Measurements from ENCODE around the gene RETN.

RETN gene

DNA sequence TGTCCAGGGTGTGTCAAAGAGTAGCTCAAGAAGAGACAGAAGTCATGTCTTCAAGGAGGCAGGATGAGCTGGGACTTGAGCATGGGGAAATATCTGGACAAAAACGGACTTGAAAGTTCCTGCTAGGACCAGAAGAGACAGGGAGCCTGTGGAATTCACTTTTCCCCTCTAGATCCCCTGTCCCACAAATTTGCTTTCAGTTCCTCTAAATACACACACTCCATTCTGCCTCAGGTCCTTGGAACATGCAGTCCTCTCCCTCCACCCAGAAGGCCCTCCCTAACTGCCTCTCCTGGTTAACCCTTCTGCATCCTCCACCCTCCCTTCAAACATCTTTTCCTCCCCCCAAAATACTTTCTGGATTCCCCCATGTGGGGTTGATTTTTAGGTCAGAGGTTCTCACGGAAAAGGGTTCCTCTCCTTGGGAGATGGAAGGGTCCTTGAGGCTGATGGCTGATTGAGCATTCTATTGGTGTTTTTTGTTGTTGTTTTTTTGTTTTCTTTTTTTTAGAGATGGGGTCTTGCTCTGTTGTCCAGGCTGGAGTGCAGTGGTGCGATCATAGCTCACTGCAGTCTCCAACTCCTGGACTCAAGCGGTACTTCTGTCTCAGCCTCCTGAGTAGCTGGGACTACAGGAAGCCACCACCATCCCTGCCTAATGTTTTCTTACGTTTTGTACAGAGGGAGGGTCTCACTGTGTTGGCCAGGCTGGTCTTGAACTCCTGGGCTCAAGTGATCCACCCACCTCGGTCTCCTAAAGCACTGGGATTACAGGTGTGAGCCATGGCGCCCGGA lies 6.9 kb upstream of the RETN start:
- FAIRE-seq: no peak

DNA sequence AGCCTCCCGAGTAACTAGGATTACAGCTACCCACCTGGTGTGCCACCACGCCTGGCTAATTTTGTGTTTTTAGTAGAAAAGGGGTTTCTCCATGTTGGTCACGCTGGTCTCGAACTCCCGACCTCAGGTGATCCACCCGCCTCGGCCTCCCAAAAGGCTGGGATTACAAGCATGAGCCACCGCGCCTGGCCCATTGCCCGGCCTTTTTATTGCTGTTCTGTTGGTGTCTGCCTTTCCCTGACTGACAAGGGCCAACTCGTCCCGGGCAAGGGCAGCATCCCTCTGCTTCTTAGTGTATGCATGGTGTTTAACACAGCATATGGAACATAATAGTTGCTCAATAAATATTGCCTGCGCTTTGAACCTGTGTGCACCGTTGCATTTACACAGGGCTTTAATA lies 6.2 kb upstream of the RETN start:
- no peak for FAIRE-seq

DNA sequence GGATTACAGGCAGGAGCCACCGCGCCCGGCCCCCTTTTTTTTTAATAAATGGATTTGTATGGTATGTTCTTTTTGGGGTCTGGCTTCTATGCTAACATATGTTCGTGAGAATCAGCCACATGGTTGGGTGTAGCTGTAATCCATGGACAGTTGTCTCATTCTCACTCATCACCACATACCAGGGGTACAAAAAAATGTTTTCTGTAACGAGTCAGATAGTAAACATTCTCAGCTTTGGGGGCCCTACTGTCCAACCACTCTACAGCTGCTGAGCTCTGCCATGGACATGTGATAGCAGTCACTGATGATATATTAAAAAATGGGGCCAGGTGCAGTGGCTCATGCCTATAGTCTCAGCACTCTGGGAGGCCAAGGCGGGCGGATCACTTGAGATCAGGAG lies 5.1 kb upstream of the RETN start:
- FAIRE-seq: no peak

DNA sequence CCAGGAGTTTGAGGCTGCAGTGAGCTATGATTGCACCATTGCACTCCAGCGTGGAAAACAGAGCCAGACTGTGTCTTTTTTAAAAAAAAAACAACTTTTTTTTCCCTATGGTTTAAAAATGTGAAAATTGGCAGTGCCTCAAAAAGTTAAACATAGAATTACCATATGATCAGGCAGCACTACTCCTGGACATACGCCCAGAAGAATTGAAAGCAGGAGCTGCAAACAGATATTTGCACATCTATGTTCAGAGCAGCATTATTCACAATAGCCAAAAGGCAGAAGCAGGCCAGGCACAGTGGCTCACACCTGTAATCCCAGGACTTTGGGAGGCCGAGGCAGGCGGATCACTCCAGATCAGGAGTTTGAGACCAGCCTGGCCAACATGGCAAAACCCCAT lies 3.8 kb upstream of the RETN start:
- no peak for FAIRE-seq

DNA sequence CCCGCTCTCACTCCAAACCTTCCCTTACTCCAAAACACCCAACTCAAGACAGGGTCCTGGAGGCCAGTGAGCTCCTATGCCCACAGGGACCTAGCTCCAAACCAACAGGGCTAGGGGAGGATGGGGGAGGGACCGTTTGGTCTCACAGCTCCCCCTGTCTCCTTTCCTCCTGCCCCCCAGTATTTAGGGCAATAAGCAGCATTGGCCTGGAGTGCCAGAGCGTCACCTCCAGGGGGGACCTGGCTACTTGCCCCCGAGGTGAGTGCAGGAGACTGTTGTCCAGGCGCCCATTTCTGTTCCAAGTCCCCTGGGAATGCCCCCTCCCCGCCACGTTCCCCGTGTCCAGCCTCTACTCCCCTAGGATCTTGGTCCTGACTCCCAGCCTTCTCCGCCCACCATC lies 792 bp downstream of the RETN start:
- FAIRE-seq: no peak

DNA sequence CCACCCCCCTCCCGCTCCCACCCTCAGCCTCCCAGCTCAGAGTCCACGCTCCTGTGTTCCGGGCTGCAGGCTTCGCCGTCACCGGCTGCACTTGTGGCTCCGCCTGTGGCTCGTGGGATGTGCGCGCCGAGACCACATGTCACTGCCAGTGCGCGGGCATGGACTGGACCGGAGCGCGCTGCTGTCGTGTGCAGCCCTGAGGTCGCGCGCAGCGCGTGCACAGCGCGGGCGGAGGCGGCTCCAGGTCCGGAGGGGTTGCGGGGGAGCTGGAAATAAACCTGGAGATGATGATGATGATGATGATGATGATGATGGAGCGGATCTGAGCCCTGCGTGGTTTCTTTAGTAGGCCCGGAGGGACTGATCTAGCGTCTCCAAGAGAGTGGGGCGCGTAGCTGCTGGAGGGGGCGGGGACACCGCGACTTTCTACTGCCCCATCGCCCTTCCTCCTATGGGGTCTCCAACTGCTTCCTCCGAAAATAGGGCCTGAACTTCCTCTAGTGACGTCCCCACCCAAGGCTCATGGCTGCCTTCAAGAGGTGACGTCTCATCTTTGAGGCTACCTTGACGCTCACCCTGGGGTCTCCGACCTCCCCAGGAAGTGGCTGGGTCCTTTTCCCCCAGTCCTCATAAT lies 1.4 kb downstream of the RETN start:
- FAIRE-seq: no peak

DNA sequence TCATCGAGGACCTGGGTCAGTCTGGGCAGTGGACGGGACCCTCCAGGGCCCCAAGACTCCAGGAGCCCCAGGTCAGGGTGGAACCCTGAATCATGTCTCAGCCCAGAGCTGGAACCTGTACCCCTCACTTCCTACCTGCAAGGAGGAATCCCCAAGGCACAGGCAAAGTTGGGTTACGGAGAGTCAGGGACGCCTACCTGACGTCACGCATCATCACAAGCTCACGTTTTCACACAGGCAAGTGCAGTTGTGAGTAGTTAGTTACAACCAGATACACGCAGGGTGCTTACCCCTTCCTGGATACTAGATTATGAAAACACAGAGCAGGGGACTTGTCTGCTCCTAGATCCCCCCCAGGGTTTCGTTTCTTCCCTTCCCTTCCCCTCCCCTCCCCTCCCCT lies 1.9 kb downstream of the RETN start:
- FAIRE-seq: no peak

DNA sequence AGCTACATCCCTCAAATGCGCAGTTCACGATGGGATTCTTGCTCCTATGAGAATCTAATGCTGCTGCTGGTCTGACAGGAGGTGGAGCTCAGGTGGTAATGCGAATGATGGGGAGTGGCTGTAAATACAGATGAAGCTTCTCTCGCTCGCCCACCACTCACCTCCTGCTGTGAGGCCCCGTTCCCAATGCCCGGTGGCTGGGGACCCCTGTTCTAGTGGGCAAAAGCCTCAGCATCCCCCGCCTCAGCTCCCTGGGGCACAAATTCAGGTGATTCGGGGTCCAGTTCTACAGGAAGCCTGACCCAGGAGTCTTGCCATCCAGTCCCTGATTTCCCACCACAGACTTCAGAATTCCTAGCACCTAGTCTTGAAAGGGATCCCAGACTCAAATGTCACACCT lies 3.7 kb downstream of the RETN start:
- no peak for FAIRE-seq

DNA sequence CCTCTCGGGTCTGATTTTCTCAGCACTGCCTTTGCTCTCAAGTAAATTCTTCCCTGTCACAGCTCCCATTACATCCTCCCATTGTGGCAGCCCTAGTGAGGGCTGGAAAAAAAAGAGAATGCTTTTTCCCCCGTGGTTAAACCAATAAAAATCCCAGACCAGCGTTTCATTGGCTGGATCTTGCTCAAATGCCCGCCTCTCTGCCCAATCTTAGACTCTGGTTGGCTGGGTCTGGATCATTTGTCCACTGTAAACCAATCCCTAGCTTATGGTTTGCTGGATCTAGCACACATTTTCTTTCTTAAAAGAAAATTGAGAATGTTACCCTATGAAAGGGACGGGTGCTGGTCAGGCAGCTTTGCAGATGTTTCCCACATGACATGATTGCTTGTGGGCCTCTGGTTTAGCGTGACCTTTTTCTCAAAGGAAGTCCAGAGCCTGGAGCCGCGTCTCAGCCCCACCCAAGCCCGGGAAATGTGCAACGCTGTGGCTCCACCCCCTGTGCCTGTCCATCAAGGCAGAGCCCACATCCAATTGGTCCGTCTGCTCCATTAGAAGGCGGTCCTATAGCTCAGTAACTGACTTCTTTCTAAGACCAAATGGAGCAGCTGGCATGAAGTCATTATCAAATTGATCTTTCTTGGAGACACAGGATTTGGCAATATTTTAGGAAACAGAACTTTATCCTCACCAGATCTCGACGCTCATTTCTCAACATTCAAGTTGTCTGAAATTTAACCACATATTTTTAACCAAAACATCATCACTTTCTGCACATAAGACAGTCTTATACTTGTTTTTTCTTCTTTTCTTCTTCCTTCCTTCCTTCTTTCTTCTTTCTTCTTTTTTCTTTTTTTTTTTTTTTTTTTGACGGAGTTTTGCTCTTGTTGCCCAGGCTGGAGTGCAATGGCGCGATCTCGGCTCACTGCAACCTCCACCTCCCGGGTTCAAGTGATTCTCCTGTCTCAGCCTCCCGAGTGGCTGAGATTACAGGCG lies 5.5 kb downstream of the RETN start:
- FAIRE-seq: no peak

DNA sequence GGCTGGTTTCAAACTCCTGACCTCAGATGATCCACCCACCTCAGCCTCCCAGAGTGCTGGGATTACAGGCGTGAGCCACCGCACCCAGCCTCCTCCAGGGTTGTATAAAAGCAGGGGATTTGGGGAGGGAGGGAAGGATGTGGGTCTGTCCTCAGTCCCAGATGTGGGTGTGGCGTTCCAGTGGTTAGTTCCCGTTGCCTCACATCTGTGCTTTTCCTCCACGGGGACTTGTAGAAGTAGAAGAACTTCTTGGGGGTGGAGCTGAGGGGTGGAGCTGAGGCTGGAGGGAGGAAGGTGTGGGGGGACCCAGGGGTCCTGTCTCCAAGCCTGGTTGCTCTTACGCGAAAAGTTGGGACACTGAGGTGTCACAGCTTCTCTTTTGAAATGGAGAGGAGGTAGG lies 7.5 kb downstream of the RETN start:
- FAIRE-seq: no peak

DNA sequence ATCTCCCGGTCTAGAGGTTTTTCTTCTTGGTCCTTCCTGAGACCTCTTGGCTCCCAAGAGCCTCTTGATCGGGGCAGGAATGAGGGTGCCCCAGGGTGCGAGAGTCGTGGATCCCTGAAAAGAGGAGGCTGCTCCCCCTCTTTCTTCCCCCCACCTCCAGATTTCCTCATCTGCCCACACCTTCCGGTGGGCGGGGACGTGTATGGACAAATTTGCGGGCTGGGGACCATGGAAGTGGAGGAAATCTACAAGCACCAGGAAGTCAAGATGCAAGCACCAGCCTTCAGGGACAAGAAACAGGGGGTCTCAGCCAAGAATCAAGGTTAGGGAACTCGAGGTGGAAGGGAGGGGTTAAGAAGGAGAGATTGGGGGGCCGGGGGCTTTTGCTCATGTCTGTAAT lies 8.0 kb downstream of the RETN start, which contains the start of gene MCEMP1:
Gene MCEMP1, plus strand, starts transcription at position 237 of the 400 bp plus-strand sequence. Its CDS starts 31 bp downstream, at position 268.
- FAIRE-seq: no peak

DNA sequence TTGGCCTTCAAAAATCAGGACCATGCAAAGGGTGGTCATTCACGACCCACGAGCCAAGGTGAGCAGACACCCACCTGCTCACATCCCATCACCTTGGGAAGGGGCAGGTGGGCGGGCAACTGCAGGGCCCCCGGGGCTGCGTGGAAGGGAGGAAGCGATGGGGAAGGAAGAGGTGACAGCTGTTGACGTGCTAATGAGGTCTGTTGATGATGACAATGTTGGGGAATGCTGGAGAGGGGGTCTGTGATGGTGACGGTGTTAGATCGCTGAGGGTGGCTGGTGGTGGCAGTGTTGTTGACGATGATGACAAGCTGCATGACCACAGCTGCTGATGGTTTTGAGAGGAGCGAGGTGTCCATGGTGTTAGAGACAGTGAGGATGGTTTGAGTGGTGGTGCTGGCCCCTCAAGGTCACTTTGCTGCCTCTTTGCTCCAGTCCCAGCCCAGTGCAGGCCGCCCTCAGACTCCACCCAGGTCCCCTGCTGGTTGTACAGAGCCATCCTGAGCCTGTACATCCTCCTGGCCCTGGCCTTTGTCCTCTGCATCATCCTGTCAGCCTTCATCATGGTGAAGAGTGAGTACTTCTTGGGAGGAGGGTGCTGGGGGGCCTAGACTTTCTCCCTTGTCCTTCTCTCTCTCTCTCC lies 8.9 kb downstream of the RETN start:
- no peak for FAIRE-seq

DNA sequence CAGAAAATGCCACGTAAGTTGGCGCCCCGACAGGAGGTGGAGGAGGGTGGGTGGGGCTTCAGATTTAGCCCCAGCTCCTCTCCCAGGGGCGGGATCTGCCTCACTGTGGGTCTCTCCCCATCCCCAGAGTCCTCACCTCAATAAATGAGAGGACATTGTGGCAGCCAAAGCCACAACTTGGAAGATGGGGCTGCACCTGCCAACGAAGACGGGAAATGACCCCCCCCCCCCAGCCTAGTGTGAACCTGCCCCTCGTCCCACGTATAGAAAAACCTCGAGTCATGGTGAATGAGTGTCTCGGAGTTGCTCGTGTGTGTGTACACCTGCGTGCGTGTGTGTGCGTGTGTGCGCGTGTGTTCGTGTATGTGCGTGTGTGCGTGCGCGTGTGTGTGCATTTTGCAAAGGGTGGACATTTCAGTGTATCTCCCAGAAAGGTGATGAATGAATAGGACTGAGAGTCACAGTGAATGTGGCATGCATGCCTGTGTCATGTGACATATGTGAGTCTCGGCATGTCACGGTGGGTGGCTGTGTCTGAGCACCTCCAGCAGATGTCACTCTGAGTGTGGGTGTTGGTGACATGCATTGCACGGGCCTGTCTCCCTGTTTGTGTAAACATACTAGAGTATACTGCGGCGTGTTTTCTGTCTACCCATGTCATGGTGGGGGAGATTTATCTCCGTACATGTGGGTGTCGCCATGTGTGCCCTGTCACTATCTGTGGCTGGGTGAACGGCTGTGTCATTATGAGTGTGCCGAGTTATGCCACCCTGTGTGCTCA lies 10.3 kb downstream of the RETN start:
- FAIRE-seq: no peak

DNA sequence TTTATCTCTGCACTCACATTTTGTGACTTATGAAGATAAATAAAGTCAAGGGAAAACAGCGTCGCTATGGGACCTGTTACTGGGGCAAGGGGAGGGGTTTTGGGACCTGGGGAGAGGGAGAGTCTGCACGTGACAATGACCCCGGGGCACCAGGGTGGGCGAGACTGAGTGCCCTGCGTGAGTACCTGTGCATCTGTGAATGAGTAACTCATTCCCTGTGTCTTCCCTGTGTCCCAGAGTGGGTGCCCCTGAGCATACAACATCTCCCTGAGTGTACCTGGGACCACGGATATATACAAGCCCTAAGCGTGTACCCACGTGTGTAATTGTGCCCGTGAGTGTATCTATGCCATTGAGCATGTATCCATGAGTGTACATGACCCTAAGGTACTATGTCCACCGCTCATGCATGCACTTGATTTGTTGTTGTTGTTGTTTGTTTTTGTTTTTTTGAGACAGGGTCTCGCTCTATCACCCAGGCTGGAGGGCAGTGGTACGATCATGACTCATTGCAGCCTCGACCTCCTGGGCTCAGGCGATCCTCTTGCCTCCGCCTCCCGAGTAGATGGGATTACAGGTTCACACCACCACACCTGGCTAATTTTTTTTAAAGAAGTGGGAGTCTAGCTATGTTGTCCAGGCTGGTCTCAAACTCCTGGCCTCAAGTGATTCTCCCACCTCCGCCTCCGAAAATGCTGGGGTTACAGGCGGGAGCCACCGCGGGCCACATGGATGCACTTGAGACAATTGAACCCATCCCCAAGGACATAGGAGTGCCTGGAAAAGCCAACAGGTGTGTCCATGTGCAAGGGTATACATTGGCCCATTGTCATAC lies 11.1 kb downstream of the RETN start:
- no peak for FAIRE-seq

DNA sequence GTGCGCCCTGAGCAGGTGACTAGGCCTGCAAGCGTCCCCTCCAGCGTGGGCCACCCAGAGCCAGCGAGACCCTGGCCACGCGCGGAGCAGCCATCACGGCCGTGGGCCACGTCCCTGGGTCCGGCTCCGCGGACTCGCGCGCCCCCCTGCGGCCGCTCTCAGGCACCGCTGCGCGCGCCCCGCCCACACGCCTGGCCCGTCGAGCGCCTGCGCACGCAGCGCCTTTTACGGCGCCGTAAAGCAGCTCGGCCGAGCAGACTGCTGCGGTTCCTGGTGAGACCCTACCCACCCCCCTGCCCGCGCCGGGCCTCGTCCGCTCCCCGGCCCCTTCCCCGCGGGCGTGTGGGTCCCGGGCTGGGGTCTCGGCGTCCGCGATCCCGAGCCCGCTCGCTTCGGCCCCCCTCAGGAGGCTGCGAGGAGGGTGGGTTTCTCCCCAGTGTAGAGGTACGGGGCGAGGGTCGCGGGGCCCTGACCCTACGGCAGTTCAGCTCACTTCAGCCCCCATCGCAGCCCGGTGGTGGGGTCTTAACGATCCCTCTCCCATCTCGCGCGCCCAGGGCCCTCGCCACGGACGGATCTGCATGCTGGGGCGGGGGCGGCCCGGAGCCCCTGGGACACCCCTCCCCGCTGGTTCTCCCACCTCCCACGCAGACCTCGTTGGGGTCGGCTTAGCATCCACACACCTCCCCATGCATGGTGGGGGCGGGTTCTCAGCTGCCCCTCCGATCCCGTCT lies 11.9 kb downstream of the RETN start, which contains the start of gene TRAPPC5:
Gene TRAPPC5, plus strand, starts transcription at position 228 of the 734 bp plus-strand sequence. CDS start 1,421 bp downstream, outside the sequence.
- no peak for FAIRE-seq

DNA sequence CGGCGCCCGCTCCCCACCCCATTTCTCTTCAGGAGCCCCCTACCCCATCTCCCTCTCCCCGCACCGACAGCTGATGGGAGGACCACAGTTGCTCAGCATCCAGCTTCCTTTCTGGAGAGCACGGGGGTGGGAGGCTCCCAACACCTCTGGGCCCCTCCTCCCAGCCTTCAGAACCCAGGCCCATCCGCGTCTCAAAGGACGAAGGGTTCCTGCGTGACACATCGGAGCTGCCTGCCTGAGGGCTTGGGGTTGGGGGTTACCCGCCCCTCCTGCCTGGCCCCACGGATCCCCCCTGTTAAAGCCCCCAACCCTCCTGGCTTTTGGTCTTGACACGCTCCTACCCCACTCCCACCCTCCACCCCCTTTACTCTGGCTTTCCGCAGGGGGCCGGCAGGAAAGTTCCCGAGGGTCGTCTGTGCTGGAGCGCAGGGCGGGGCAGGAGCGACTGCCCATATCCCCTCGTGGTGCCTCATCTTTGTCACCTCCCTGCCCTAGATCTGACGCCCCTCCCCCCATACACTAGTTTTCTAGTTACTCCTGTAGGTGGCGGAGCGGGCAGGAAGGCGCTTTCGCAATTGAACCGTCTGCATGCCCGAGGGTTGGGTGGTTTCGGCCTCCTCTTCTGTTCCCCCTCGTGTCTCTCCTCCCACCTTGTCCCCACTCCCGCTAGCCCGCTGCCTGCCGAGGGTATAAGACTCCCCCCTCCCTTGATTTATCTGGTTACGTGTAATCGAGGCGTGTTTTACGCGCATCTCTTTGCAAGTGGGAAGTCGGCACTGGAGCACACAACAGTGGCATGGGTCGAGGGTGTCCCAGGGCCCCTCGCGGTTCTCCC lies 12.7 kb downstream of the RETN start:
- FAIRE-seq: no peak

DNA sequence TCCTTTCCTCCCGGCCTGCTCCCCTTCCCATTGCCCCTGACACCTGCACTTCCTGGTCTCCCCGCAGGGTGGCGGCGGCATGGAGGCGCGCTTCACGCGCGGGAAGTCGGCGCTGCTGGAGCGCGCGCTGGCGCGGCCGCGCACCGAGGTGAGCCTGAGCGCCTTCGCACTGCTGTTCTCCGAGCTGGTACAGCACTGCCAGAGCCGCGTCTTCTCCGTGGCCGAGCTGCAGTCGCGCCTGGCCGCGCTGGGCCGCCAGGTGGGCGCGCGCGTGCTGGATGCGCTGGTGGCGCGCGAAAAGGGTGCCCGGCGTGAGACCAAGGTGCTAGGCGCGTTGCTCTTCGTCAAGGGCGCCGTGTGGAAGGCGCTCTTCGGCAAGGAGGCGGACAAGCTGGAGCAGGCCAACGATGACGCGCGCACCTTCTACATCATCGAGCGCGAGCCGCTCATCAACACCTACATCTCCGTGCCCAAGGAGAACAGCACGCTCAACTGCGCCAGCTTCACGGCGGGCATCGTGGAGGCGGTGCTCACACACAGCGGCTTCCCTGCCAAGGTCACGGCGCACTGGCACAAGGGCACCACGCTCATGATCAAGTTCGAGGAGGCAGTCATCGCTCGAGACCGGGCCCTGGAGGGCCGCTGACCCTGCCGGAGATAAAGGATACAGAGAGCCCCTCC lies 13.5 kb downstream of the RETN start:
- no peak for FAIRE-seq
